CD14-positive monocyte (primary cell): Measurements from ENCODE around the gene SERPINE1. TPM values are rescaled to one million over a fixed set of nuclear protein-coding genes. Genes with fewer than 3 reads are reported as not detected.

ENCODE experiments used
- DNase-seq, 3 donors: peaks; one replicate each; pipeline ENCODE4 v3.0.0-alpha.2; 2011 to 2022
- H2AFZ ChIP-seq: 2 replicates; pipeline ENCODE4 v1.6.0; 2012; ENCODE audit warnings: mild to moderate bottlenecking, low read depth, low read length, inconsistent platforms; ENCODE audit not compliant: insufficient read depth, poor library complexity, severe bottlenecking
- H3K27ac ChIP-seq, 2 donors: 1 replicate in 1 of 2; 2 replicates in 1 of 2; pipeline ENCODE4 v1.5.1; 2012 to 2013; ENCODE audit warnings: low read length in 2 of 2, control low read depth in 1 of 2, inconsistent platforms in 1 of 2, low read depth in 1 of 2, mild to moderate bottlenecking in 1 of 2
- H3K27me3 ChIP-seq, 2 donors: one replicate each; pipeline versions ENCODE4 v1.6.0 to v1.6.1; 2011 to 2013; ENCODE audit warnings: low read length in 2 of 2; ENCODE audit not compliant: control insufficient read depth in 2 of 2, insufficient read depth in 2 of 2
- H3K36me3 ChIP-seq, 2 donors: replicated peaks in 1 of 2; 1 replicate in 1 of 2; 2 replicates in 1 of 2; pipeline versions ENCODE4 v1.5.1 to v1.6.1; 2012 to 2013; ENCODE audit warnings: low read length in 2 of 2, control low read depth in 1 of 2, inconsistent platforms in 1 of 2, mild to moderate bottlenecking in 1 of 2; ENCODE audit not compliant: insufficient read depth in 2 of 2, control insufficient read depth in 1 of 2
- H3K4me1 ChIP-seq, 2 donors: 1 replicate in 1 of 2; 2 replicates in 1 of 2; pipeline versions ENCODE4 v1.5.1 to v1.6.1; 2012 to 2013; ENCODE audit warnings: low read length in 2 of 2, control low read depth in 1 of 2, inconsistent platforms in 1 of 2, mild to moderate bottlenecking in 1 of 2, moderate library complexity in 1 of 2; ENCODE audit not compliant: insufficient read depth in 2 of 2, control insufficient read depth in 1 of 2
- H3K4me2 ChIP-seq: replicated peaks from 2 replicates; pipeline ENCODE3; 2012; ENCODE audit warnings: low read length, moderate library complexity, mild to moderate bottlenecking; ENCODE audit not compliant: poor library complexity, severe bottlenecking; ENCODE audit errors: extremely low read depth
- H3K4me3 ChIP-seq, 3 experiments: fragments of 200-600 bp in 1 of 3; sonication (generic) in 1 of 3; replicated peaks in 1 of 3; 1 replicate in 2 of 3; 2 replicates in 1 of 3; pipeline ENCODE4 v1.5.1; 2011 to 2013; ENCODE audit warnings: low read length in 3 of 3, mild to moderate bottlenecking in 3 of 3, control low read depth in 2 of 3, low read depth in 2 of 3, inconsistent platforms in 1 of 3, moderate library complexity in 1 of 3
- H3K79me2 ChIP-seq: 2 replicates; pipeline ENCODE4 v1.6.0; 2012; ENCODE audit warnings: mild to moderate bottlenecking, control low read depth, inconsistent platforms, low read length, moderate library complexity; ENCODE audit not compliant: insufficient read depth
- H3K9ac ChIP-seq: 2 replicates; pipeline ENCODE4 v1.6.0; 2017; ENCODE audit warnings: low read length, mild to moderate bottlenecking; ENCODE audit not compliant: insufficient read depth, poor library complexity, severe bottlenecking
- H3K9me3 ChIP-seq, 2 donors: replicated peaks in 1 of 2; 1 replicate in 1 of 2; 2 replicates in 1 of 2; pipeline versions ENCODE4 v1.5.1 to v1.6.1; 2012 to 2013; ENCODE audit warnings: low read length in 2 of 2, control low read depth in 1 of 2; ENCODE audit not compliant: control insufficient read depth in 1 of 2, insufficient read depth in 1 of 2
- H4K20me1 ChIP-seq: 2 replicates; pipeline ENCODE4 v1.6.0; 2012; ENCODE audit warnings: mild to moderate bottlenecking, low read length, control low read depth, moderate library complexity; ENCODE audit not compliant: insufficient read depth
- H3K27ac Mint-ChIP-seq, 7 donors: one replicate each; pipeline ENCODE4 v1.8.0; 2020; ENCODE audit warnings: mild to moderate bottlenecking in 7 of 7, mixed read lengths in 7 of 7, moderate library complexity in 6 of 7, inconsistent platforms in 2 of 7
- H3K27me3 Mint-ChIP-seq, 3 donors: one replicate each; pipeline ENCODE4 v1.8.0; 2021 to 2022; ENCODE audit warnings: low read depth in 3 of 3, mild to moderate bottlenecking in 3 of 3, mixed read lengths in 3 of 3, moderate library complexity in 3 of 3, inconsistent platforms in 1 of 3
- H3K36me3 Mint-ChIP-seq, 2 donors: one replicate each; pipeline ENCODE4 v1.8.0; 2020; ENCODE audit warnings: mixed read lengths in 2 of 2, inconsistent platforms in 1 of 2, mild to moderate bottlenecking in 1 of 2
- H3K4me1 Mint-ChIP-seq: one replicate; pipeline ENCODE4 v1.8.0; 2020; ENCODE audit warnings: mild to moderate bottlenecking, mixed read lengths
- H3K4me3 Mint-ChIP-seq, 2 donors: one replicate each; pipeline ENCODE4 v1.8.0; 2020; ENCODE audit warnings: mild to moderate bottlenecking in 2 of 2, mixed read lengths in 2 of 2, moderate library complexity in 1 of 2
- H3K9me3 Mint-ChIP-seq, 7 donors: one replicate each; pipeline ENCODE4 v1.8.0; 2020 to 2022; ENCODE audit warnings: mixed read lengths in 7 of 7, mild to moderate bottlenecking in 6 of 7, moderate library complexity in 6 of 7, inconsistent platforms in 2 of 7
- CTCF ChIP-seq: fragments of 200-600 bp; IDR thresholded peaks from one replicate; pipeline ENCODE4 v1.8.0; 2022; ENCODE audit warnings: antibody characterized with exemption, mild to moderate bottlenecking
- WGBS: methylation state at CpG from one replicate; pipeline ENCODE4 v1.1.5; 2013; ENCODE audit warnings: missing lambda C conversion rate; ENCODE audit not compliant: insufficient coverage; 5-methylcytosine and 5-hydroxymethylcytosine counted together
- intact Hi-C, 2 donors: fragments of 100-400 bp; cut with micrococcal nuclease; formaldehyde crosslinking; loops; one replicate each; pipeline versions ENCODE4 v1.15.0 to v1.15.1; 2023
- polyA plus RNA-seq, 3 donors: library from polyadenylated mRNA; depleted of rRNA in 1 of 3; unstranded in 2 of 3; stranded (reverse) in 1 of 3; fragments of 300-500 nt in 2 of 3; fragments of >200 nt in 1 of 3; fragmentation: Illumina TruSeq in 2 of 3; gene quantifications; 1 replicate in 2 of 3; 2 replicates in 1 of 3; pipeline ENCODE4 v1.2.3, GENCODE V29; 2012 to 2021

The SERPINE1 gene
- polyA plus RNA-seq, 3 donors = 0.07 to 0.21 (median 0.16) TPM

- H3K27ac Mint-ChIP-seq = no peak overlapping the region
These were observed 25.2 kb downstream of the SERPINE1 start for GRCh38 chr7:101151908-101152651.

More at GRCh38 chr7:101151908-101152651, 25.2 kb downstream of the SERPINE1 start:
- DNase-seq = no peak
- H3K4me2 ChIP-seq = no peak overlapping the region
- peaks cover 0 to 2% of the 10 kb centered on the region in 2 donors for H3K36me3 ChIP-seq
- no peak overlapping the region for H3K4me3 ChIP-seq
- no peak overlapping the region for H3K27ac ChIP-seq
- H3K9me3 ChIP-seq = no peaks in the 10 kb centered on the region
- peaks cover 0 to 5% (median 2%) of the 10 kb centered on the region in 7 donors for H3K9me3 Mint-ChIP-seq
- H4K20me1 ChIP-seq = no peaks in the 10 kb centered on the region
- peak overlapping the region in 1 of 2 donors; percentile 46 for H3K4me3 Mint-ChIP-seq
- H3K36me3 Mint-ChIP-seq = peaks cover 6 to 7% of the 10 kb centered on the region in 2 donors
- no peak overlapping the region for H3K9ac ChIP-seq
- peaks cover 13% of the 10 kb centered on the region for H3K4me1 Mint-ChIP-seq
- H2AFZ ChIP-seq = no peak overlapping the region
- no peaks in the 10 kb centered on the region for H3K27me3 ChIP-seq
- intact Hi-C loops = no loop called here
- peaks cover 8 to 25% (median 16%) of the 10 kb centered on the region in 3 donors for H3K27me3 Mint-ChIP-seq
- no peaks in the 10 kb centered on the region for H3K79me2 ChIP-seq
- no CpG with 5 or more reads among the region's 2 CpGs for WGBS
- H3K4me1 ChIP-seq = peaks cover 13 to 20% of the 10 kb centered on the region in 2 donors
- no peak for TF ChIP-seq CTCF
